ENCODE data around the gene GDPD3.
"Not testable (repeated sequence)": the region's sequence is repeated elsewhere in the genome, so short reads cannot be mapped to it uniquely, and the experiment has no call there.

GDPD3 gene

GRCh38 chr16:30122604-30123160 is 9.3 kb upstream of the GDPD3 start:
- peak; percentile 4 for DNase-seq

GRCh38 chr16:30121741-30122571 is 8.6 kb upstream of the GDPD3 start:
- DNase-seq: no peak

GRCh38 chr16:30120340-30121105 is 7.2 kb upstream of the GDPD3 start:
- DNase-seq: no peak

- DNase-seq: no peak
Measured at GRCh38 chr16:30119428-30119827, 6.1 kb upstream of the GDPD3 start.

- DNase-seq: no peak
Measured at GRCh38 chr16:30117768-30118167, 4.4 kb upstream of the GDPD3 start.

GRCh38 chr16:30116291-30117207 is 3.2 kb upstream of the GDPD3 start:
- DNase-seq: no peak

GRCh38 chr16:30115238-30115637 is 1.9 kb upstream of the GDPD3 start:
- peak; percentile 50 for DNase-seq

- DNase-seq: not testable (repeated sequence)
Measured at GRCh38 chr16:30114833-30115232, 1.5 kb upstream of the GDPD3 start.

GRCh38 chr16:30114411-30114810 is 1.1 kb upstream of the GDPD3 start:
- DNase-seq: no peak

GRCh38 chr16:30113711-30114333 is 485 bp upstream of the GDPD3 start:
- DNase-seq: no peak

- DNase-seq: peak; percentile 38
Measured at GRCh38 chr16:30112197-30113030, 923 bp downstream of the GDPD3 start.

GRCh38 chr16:30110661-30111060 is 2.7 kb downstream of the GDPD3 start:
- no peak for DNase-seq

- no peak for DNase-seq
Measured at GRCh38 chr16:30108059-30108850, 5.1 kb downstream of the GDPD3 start.

GRCh38 chr16:30104492-30104891 is 8.8 kb downstream of the GDPD3 start:
- DNase-seq: no peak

GRCh38 chr16:30104090-30104489 is 9.2 kb downstream of the GDPD3 start:
- no peak for DNase-seq

- no peak for DNase-seq
Measured at GRCh38 chr16:30096862-30097563, 16.3 kb downstream of the GDPD3 start.

GRCh38 chr16:30096105-30096861 is 17.1 kb downstream of the GDPD3 start, which contains the start of gene YPEL3:
YPEL3 (minus strand) TSS chr16:30096213; CDS start chr16:30095482, 731 bp downstream.
- peak; percentile 88 for DNase-seq

- DNase-seq: no peak
Measured at GRCh38 chr16:30095166-30096078, 17.9 kb downstream of the GDPD3 start.

Measured in CD4-positive, alpha-beta T cell treated with Interleukin-4 for 4 hours (primary cell).